K562 (cell line): Measurements from ENCODE around the gene LIPH. TPM values are rescaled to one million over a fixed set of nuclear protein-coding genes. Genes with fewer than 3 reads are reported as not detected.

Experiments
- ATAC-seq: fragments of 200-7000 bp; cut with Tn5 transposase; 3 replicates; pipeline ENCODE4 v1.9.1; 2020; ENCODE audit warnings: moderate library complexity
- BruUV-seq: library from RNA; stranded (reverse); fragments of 400-500 nt; replicated peaks from 2 replicates; lab custom pipeline; 2021; lab: Mats Ljungman, UMichigan
- CTCF ChIA-PET: fragments of 300-600 bp; formaldehyde crosslinking; extraction: SDS; loops from one replicate; lab custom pipeline; 2021; ENCODE audit warnings: low intra/inter-chr PET ratio; lab: Yijun Ruan, JAX
- POLR2A ChIA-PET: fragments of 300-600, 350-650 bp; sonication (Branson Sonifier 250); formaldehyde crosslinking; extraction: SDS; loops from one replicate; lab custom pipeline; 2021; ENCODE audit warnings: antibody characterized with exemption, inconsistent platforms; lab: Yijun Ruan, JAX
- DNase-seq, 4 experiments: peaks; one replicate each; pipeline versions ENCODE4 v3.0.0 to v3.0.0-alpha.2; 2011 to 2018; ENCODE audit warnings: low spot score in 3 of 4, mixed read lengths in 3 of 4; ENCODE audit errors: extremely low read depth in 1 of 4
- FAIRE-seq: peaks from 2 replicates; lab custom pipeline; 2011; peaks lifted over from hg19 to GRCh38; lab: Jason Lieb, UNC
- H2AFZ ChIP-seq: 2 replicates; pipeline ENCODE4 v1.6.0; 2011; ENCODE audit warnings: low read depth, low read length, control low read depth, inconsistent platforms
- H3K27ac ChIP-seq: fragments of 200-600 bp; 3 replicates; pipeline ENCODE4 v1.8.0; 2011; ENCODE audit warnings: low read depth, mild to moderate bottlenecking, control low read depth, inconsistent platforms, low read length, moderate library complexity, mixed read lengths; ENCODE audit errors: extremely low read depth
- H3K27me3 ChIP-seq, 2 experiments: fragments of 300-600 bp in 1 of 2; 2 replicates in 1 of 2; 3 replicates in 1 of 2; pipeline versions ENCODE4 v1.6.0 to v1.8.0; 2011; ENCODE audit warnings: inconsistent platforms in 2 of 2, low read length in 2 of 2, mild to moderate bottlenecking in 1 of 2, mixed read lengths in 1 of 2, moderate library complexity in 1 of 2; ENCODE audit not compliant: control insufficient read depth in 2 of 2, insufficient read depth in 2 of 2
- H3K36me3 ChIP-seq: fragments of 300-600 bp; 3 replicates; pipeline ENCODE4 v1.8.0; 2011; ENCODE audit warnings: mild to moderate bottlenecking, low read length, inconsistent platforms; ENCODE audit not compliant: control insufficient read depth, insufficient read depth
- H3K4me1 ChIP-seq, 2 experiments: fragments of 200-600 bp in 1 of 2; replicated peaks in 1 of 2; 2 replicates in 1 of 2; 3 replicates in 1 of 2; pipeline versions ENCODE4 v1.5.1 to v1.8.0; 2011; ENCODE audit warnings: inconsistent platforms in 2 of 2, low read length in 2 of 2, mild to moderate bottlenecking in 1 of 2, mixed read lengths in 1 of 2, moderate library complexity in 1 of 2; ENCODE audit not compliant: control insufficient read depth in 2 of 2, insufficient read depth in 2 of 2
- H3K4me2 ChIP-seq: 2 replicates; pipeline ENCODE4 v1.6.1; 2011; ENCODE audit warnings: low read length, control low read depth, inconsistent platforms, mixed read lengths; ENCODE audit not compliant: insufficient read depth
- H3K4me3 ChIP-seq: fragments of 200-600 bp; sonication (generic), shearing (Covaris generic); 2 replicates; pipeline ENCODE4 v1.5.1; 2016; ENCODE audit warnings: control low read depth, inconsistent platforms
- H3K79me2 ChIP-seq: fragments of 200-600 bp; 3 replicates; pipeline ENCODE4 v1.8.0; 2011; ENCODE audit warnings: low read length, inconsistent platforms; ENCODE audit not compliant: control insufficient read depth, insufficient read depth
- H3K9ac ChIP-seq, 2 experiments: 2 replicates each; pipeline versions ENCODE4 v1.6.0 to v1.6.1; 2011; ENCODE audit warnings: low read depth in 2 of 2, low read length in 2 of 2, control low read depth in 1 of 2, inconsistent platforms in 1 of 2, mild to moderate bottlenecking in 1 of 2, mixed read lengths in 1 of 2; ENCODE audit not compliant: insufficient read depth in 1 of 2
- H3K9me1 ChIP-seq: one replicate; pipeline ENCODE4 v1.6.0; 2011; ENCODE audit warnings: inconsistent platforms, mild to moderate bottlenecking, low read length, moderate library complexity; ENCODE audit not compliant: control insufficient read depth, insufficient read depth
- H3K9me3 ChIP-seq: replicated peaks from 2 replicates; pipeline ENCODE4 v1.5.1; 2011; ENCODE audit warnings: low read depth, low read length, inconsistent platforms; ENCODE audit not compliant: control insufficient read depth, insufficient read depth
- H4K20me1 ChIP-seq: replicated peaks from 2 replicates; pipeline ENCODE4 v1.6.1; 2011; ENCODE audit warnings: low read length, inconsistent platforms, mixed read lengths; ENCODE audit not compliant: control insufficient read depth, insufficient read depth
- NRF1 ChIP-seq, 2 experiments: fragments of 450-650 bp; IDR thresholded peaks in 1 of 2; conservative IDR thresholded peaks in 1 of 2; 2 replicates each; pipeline ENCODE4 v1.6.1; 2014; ENCODE audit warnings: mild to moderate bottlenecking in 2 of 2
- SMC3 ChIP-seq: conservative IDR thresholded peaks from 2 replicates; pipeline ENCODE4 v1.6.1; 2011; ENCODE audit warnings: low read depth, low read length, improper control_type of control experiment; ENCODE audit not compliant: insufficient read depth
- ZNF174 ChIP-seq: fragments of 250-450 bp; sonication (Bioruptor Pico); IDR thresholded peaks from 2 replicates; pipeline ENCODE4 v1.4.0; 2020; ENCODE audit warnings: mild to moderate bottlenecking
- WGBS: fragments of 100-300 bp; shearing (Covaris generic); methylation state at CpG from one replicate; pipeline ENCODE4 v1.1.6; 2016; ENCODE audit warnings: low coverage, mixed read lengths; ENCODE audit not compliant: insufficient coverage; ENCODE audit errors: missing lambda C conversion rate; 5-methylcytosine and 5-hydroxymethylcytosine counted together
- in situ Hi-C: fragments of 300-500 bp; cut with MboI; formaldehyde crosslinking; loops from 4 replicates; pipeline ENCODE4 v1.15.0; 2018; ENCODE audit warnings: inconsistent platforms, mixed read lengths
- intact Hi-C: fragments of 100-400 bp; cut with micrococcal nuclease; formaldehyde crosslinking; loops from 2 replicates; pipeline ENCODE4 v1.14.2; 2022
- polyA plus RNA-seq, 8 experiments: library from polyadenylated mRNA; depleted of rRNA in 4 of 8; stranded (reverse) in 5 of 8; unstranded in 3 of 8; fragments of >200 nt; fragmentation: Nextera tagmentation in 2 of 8; fragmentation: Illumina TruSeq in 1 of 8; extraction: Ambion mirVana in 2 of 8; extraction: Trizol in 1 of 8; gene quantifications; 2 replicates each; pipeline versions ENCODE4 v1.2.1 to v1.2.3, GENCODE V29; 2011 to 2014; ENCODE audit warnings: inconsistent platforms in 1 of 8, missing spikeins in 1 of 8
- total RNA-seq, 7 experiments: library from RNA; depleted of rRNA in 6 of 7; stranded (reverse); fragments of >200 nt in 6 of 7; fragmentation: Illumina TruSeq in 2 of 7; extraction: Trizol in 2 of 7; gene quantifications; 2 replicates each; pipeline versions ENCODE4 v1.2.1 to v1.2.3, GENCODE V29; 2011 to 2021; ENCODE audit warnings: low replicate concordance in 1 of 7
- TF ChIP-seq, protein P1 (sequence below): fragments of 450-650 bp; IDR thresholded peaks from 2 replicates; pipeline ENCODE4 v1.6.1; 2017; ENCODE audit warnings: antibody characterized with exemption

The LIPH gene
- total and polyA plus RNA-seq, 9 of the 15 experiments (the other 6 are each of a cell fraction or from before 2014, with no cell fraction given) = 0.73 to 1.8 (median 1.3) TPM

DNA sequence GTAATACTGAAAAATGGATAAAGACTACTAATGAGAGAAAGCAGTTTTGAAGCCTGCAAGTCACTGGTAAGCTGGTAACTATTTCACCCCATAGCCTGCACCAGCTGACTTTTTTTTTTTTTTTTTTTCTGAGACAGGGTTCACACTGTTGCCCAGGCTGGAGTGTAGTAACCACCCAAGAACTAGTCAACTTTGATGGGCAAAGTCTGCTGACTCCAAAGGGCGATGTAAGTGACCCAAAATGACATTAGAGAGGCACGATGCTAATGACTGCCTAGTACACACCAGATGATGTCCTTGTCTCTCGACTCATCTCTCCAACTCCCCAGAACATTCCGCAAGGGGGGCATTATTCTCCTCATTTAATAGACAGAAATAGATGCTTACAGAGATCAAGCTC, 40.7 kb downstream of the LIPH start:
- intact Hi-C loops = no loop called here
- BruUV-seq = no TSS peak

More for the DNA sequence above, 40.7 kb downstream of the LIPH start:
- Histone ChIP-seq H3K79me2 (no peaks in the 10 kb centered on the region), H4K20me1 (no peaks in the 10 kb centered on the region), H3K4me3 (no peak overlapping the region), H3K27ac (no peak overlapping the region), H3K36me3 (no peaks in the 10 kb centered on the region), H3K27me3 (no peaks in the 10 kb centered on the region), H3K4me2 (no peak overlapping the region), H3K9me3 (no peaks in the 10 kb centered on the region), H3K9ac (no peak overlapping the region), H2AFZ (no peak overlapping the region), H3K4me1 (peaks cover 5 to 6% of the 10 kb centered on the region in 2 experiments; a peak in 4 of 5 replicates), H3K9me1 (no peaks in the 10 kb centered on the region)
- no peak for DNase-seq
- POLR2A ChIA-PET = no interaction called here
- CTCF ChIA-PET = no interaction called here
- in situ Hi-C loops = no loop called here
- 25% methylated on average over 4 of the region's 4 CpGs for WGBS
- FAIRE-seq = no peak
- TF ChIP-seq, protein P1, sequence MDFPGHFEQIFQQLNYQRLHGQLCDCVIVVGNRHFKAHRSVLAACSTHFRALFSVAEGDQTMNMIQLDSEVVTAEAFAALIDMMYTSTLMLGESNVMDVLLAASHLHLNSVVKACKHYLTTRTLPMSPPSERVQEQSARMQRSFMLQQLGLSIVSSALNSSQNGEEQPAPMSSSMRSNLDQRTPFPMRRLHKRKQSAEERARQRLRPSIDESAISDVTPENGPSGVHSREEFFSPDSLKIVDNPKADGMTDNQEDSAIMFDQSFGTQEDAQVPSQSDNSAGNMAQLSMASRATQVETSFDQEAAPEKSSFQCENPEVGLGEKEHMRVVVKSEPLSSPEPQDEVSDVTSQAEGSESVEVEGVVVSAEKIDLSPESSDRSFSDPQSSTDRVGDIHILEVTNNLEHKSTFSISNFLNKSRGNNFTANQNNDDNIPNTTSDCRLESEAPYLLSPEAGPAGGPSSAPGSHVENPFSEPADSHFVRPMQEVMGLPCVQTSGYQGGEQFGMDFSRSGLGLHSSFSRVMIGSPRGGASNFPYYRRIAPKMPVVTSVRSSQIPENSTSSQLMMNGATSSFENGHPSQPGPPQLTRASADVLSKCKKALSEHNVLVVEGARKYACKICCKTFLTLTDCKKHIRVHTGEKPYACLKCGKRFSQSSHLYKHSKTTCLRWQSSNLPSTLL = no peak
- TF ChIP-seq ZNF174 (CRISPR knock-in tag) (no peak), NRF1 (conservative IDR thresholded peaks at IDR 0.05 in 1 of 2, IDR thresholded peaks at IDR 0.05 in 1 of 2) (no peak), SMC3 (no peak)
- no peak for ATAC-seq
